Middle frontal gyrus (tissue), 1 donor: ENCODE data around the gene TSN.
A peak's percentile ranks its signal among the peaks of the same experiment; 100 is the strongest.
"Not testable (repeated sequence)": the region's sequence is repeated elsewhere in the genome, so short reads cannot be mapped to it uniquely, and the experiment has no call there.

Experiments used
- DNase-seq: peaks from one replicate; pipeline ENCODE4 v3.0.0-alpha.2; 2015; ENCODE audit warnings: low spot score; ENCODE audit errors: extremely low spot score

TSN gene

GRCh38 chr2:121801916-121802315 lies 46.5 kb downstream of the TSN start:
- no peak for DNase-seq

- no peak for DNase-seq
These were observed 48.1 kb downstream of the TSN start for GRCh38 chr2:121803503-121803902.

- no peak for DNase-seq
These were observed 48.9 kb downstream of the TSN start for GRCh38 chr2:121804340-121804739.

- no peak for DNase-seq
These were observed 49.7 kb downstream of the TSN start for GRCh38 chr2:121804997-121805765.

GRCh38 chr2:121805766-121806143 lies 50.3 kb downstream of the TSN start:
- no peak for DNase-seq

GRCh38 chr2:121807771-121808170 lies 52.3 kb downstream of the TSN start:
- not testable (repeated sequence) for DNase-seq

GRCh38 chr2:121809607-121810006 lies 54.2 kb downstream of the TSN start:
- DNase-seq: no peak

- peak; percentile 67 for DNase-seq
These were observed 55.8 kb downstream of the TSN start for GRCh38 chr2:121810959-121811853.

GRCh38 chr2:121813083-121813482 lies 57.6 kb downstream of the TSN start:
- DNase-seq: not testable (repeated sequence)

GRCh38 chr2:121815216-121815615 lies 59.8 kb downstream of the TSN start:
- DNase-seq: no peak

GRCh38 chr2:121816797-121817196 lies 61.3 kb downstream of the TSN start:
- no peak for DNase-seq

- DNase-seq: not testable (repeated sequence)
These were observed 61.9 kb downstream of the TSN start for GRCh38 chr2:121817304-121817703.
